Fibroblast of the aortic adventitia (primary cell): ENCODE results near the gene TNS4. TPM values are rescaled to one million over a fixed set of nuclear protein-coding genes. Genes with fewer than 3 reads are reported as not detected.

ENCODE experiments used
- DNase-seq: peaks from one replicate; pipeline ENCODE4 v3.0.0-alpha.2; 2010; ENCODE audit warnings: low read depth
- H3K4me3 ChIP-seq: 2 replicates; pipeline ENCODE4 v1.5.1; 2011; ENCODE audit warnings: low read depth, mild to moderate bottlenecking, control low read depth, low read length, moderate library complexity
- total RNA-seq: library from RNA; depleted of rRNA; stranded (reverse); fragments of >200 nt; gene quantifications from 2 replicates; pipeline ENCODE4 v1.2.3, GENCODE V29; 2012; ENCODE audit warnings: low replicate concordance
- TF ChIP-seq, protein P1 (sequence below): IDR thresholded peaks from 2 replicates; pipeline ENCODE4 v1.5.1; 2011; ENCODE audit warnings: mild to moderate bottlenecking, low read length, control low read depth, inconsistent platforms; ENCODE audit not compliant: insufficient read depth

TNS4 gene
- total RNA-seq, 1 donor = not detected

DNA sequence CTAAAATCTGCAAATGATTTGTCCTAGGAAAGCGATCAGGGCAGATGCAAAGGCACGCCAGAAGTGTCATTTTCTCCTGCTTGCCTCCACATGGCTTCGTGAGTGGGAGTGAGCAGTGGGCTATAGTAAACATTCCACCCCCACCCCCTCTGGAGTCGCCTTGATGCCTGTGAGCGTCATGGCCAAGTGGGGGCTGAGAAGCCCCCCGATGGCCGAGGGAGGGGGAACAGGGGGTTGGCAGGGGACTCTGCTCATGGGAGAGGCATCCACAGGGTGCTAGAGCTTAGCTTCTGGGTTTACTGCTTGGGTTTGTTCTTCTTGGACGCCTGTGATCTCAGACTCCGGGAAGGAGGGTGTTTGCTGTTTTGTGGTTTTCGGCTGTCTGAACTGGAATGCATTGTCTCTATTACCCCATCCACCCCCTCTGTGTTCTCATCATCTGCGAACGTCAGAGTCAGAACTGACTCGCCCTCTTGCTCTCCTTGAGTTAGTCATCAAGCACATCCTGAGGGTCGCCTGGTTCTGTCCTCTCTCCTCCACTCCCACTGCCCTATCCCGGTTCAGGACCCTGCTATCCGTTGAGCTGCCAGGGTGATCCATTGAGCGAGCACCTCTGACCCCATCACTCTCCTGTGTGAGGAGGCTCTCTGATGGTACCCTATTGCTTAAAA is 15.4 kb downstream of the TNS4 start:
- TF ChIP-seq, protein P1, sequence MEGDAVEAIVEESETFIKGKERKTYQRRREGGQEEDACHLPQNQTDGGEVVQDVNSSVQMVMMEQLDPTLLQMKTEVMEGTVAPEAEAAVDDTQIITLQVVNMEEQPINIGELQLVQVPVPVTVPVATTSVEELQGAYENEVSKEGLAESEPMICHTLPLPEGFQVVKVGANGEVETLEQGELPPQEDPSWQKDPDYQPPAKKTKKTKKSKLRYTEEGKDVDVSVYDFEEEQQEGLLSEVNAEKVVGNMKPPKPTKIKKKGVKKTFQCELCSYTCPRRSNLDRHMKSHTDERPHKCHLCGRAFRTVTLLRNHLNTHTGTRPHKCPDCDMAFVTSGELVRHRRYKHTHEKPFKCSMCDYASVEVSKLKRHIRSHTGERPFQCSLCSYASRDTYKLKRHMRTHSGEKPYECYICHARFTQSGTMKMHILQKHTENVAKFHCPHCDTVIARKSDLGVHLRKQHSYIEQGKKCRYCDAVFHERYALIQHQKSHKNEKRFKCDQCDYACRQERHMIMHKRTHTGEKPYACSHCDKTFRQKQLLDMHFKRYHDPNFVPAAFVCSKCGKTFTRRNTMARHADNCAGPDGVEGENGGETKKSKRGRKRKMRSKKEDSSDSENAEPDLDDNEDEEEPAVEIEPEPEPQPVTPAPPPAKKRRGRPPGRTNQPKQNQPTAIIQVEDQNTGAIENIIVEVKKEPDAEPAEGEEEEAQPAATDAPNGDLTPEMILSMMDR = no peak
- DNase-seq = peak; percentile 99
- H3K4me3 ChIP-seq = no peak overlapping the region

DNA sequence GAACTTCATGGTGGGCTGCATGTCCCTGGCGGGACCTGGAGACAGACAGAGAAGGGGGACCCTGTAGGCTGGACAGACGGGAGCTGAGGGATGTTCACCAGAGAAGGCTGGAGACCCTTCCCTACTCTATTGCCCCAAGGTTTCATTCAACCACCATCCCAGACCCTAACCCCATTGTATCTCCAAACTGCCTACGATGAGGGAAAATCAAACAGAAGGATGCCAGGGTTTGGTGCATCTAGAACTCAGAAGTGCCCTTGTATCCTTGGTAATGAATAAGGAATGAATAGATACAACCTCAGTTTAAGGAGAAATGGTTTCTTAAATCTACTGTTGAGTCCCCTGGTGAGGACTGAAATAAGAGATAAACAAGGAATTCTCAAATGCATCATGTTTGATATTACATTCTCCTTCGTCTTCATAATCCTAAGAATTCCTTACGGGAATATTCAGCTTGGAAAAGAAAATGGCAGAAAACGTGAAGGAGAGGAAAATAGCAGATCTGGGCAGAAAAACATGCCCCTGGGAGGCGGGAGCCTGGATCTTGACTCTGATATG is 16.4 kb downstream of the TNS4 start:
- no peak overlapping the region for H3K4me3 ChIP-seq
- no peak for DNase-seq
- TF ChIP-seq, protein P1 = no peak

DNA sequence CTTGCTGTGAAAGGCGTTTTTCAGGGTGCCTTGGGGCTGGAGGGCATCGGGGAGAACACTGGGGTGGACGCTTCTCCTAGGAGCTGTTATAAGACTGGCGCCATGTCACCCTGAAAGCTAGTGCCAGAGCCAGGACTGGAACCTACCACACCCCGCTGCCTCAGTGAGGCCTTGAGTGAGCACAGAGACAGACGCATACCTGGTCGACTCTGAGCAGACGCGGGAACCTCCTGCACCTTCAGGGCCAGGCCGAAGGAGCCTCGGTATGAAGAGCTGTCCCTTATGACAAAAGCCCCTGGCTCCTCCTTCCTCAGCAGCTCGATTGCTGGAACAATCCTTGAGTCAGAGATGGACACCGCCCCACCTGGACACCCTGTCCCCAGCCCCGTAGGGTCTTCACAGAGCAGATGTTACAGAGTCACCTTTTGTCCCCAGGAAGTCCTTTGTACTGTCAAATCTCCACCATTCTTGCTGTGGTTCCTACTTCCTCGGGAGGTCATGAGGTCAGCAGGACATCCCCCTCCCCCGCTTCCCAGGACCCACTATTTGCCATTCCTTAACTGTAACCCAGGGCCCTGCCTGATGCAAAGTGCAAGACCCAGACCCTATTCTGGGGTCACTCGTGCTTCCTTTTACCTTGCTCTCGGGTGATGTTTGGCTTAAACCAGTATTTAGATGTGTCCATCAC is 17.0 kb downstream of the TNS4 start:
- no peak for DNase-seq
- TF ChIP-seq, protein P1 = no peak
- H3K4me3 ChIP-seq = no peak overlapping the region

DNA sequence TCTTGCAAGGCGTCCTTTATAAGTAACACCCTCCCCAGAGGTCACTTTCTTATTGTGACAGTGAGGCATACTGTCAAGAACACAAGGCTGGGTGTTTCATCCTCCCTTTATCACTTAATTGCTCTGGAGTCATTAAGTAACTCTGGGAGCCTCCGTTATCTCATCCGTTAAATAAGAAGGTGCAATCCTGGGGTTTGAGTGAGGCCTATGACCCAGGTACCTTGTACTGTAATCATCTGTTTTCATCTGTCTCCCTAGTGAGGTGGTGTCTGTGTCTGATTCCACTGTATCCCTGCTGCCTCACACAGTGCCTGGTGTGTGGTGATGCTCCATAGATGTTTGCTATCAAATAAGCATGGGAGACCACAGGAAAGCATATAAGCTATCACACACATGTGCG is 17.7 kb downstream of the TNS4 start:
- no peak overlapping the region for H3K4me3 ChIP-seq
- no peak for DNase-seq
- TF ChIP-seq, protein P1 = no peak

DNA sequence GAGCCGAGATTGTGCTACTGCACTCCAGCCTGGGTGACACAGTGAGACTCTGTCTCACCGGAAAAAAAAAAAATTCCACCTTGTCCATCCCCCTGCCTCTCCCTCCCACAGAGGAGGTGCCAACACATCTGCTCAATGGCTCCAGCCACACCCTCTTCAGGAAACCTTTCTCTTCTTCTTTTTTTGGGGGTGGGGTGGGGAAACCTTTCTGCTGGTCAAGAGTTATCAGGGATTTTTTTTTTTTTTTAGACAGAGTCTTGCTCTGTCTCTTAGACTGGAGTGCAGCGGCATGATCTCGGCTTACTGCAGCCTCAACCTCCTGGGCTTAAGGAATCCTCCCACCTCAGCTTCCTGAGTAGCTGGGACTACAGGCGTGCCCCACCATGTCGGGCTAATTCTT is 18.7 kb downstream of the TNS4 start:
- TF ChIP-seq, protein P1 = no peak
- no peak for DNase-seq
- H3K4me3 ChIP-seq = no peak overlapping the region

DNA sequence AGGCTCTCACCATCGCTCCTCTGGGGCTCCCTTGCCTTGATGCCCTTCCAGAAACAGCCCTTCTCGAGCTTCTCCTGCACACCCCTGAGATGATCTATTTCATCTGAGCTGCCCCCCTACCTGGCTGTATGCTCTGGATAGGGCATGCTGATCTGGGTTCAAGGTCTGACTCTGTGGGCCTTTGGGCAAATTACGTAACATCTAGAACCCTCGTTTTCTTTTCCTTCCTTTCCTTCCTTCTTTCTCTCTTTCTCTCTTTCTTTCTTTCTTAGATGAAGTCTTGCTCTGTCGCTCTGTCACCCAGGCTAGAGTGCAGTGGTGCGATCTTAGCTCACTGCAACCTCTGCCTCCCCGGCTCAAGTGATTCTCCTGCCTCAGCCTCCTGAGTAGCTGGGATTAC is 20.3 kb downstream of the TNS4 start:
- TF ChIP-seq, protein P1 = no peak
- H3K4me3 ChIP-seq = no peak overlapping the region
- DNase-seq = no peak
